IMR-90 (cell line): ENCODE data around the gene CDT1. TPM values are rescaled to one million over a fixed set of nuclear protein-coding genes. Genes with fewer than 3 reads are reported as not detected.

Experiments
- ATAC-seq: fragments of 200-7000 bp; cut with Tn5 transposase; 2 replicates; pipeline ENCODE4 v1.9.1; 2020; ENCODE audit warnings: low read depth, mild to moderate bottlenecking, moderate library complexity
- BruUV-seq: library from RNA; stranded (reverse); fragments of 400-500 nt; replicated peaks from 2 replicates; lab custom pipeline; 2021; lab: Mats Ljungman, UMichigan
- CTCF ChIA-PET: fragments of 300-600 bp; formaldehyde crosslinking; extraction: SDS; loops from one replicate; lab custom pipeline; 2021; ENCODE audit warnings: antibody characterized with exemption; lab: Yijun Ruan, JAX
- POLR2A ChIA-PET: fragments of 300-600 bp; sonication (Branson Sonifier 250); formaldehyde crosslinking; loops from one replicate; lab custom pipeline; 2022; ENCODE audit warnings: antibody characterized with exemption; ENCODE audit not compliant: unreplicated experiment; lab: Charles Lee
- DNase-seq: peaks from one replicate; pipeline ENCODE4 v3.0.0; 2013
- H2AFZ ChIP-seq: replicated peaks from 2 replicates; pipeline ENCODE3; 2013; ENCODE audit warnings: low read length, mild to moderate bottlenecking; ENCODE audit not compliant: poor library complexity
- H2AK5ac ChIP-seq: 2 replicates; pipeline ENCODE4 v1.6.1; 2013; ENCODE audit warnings: low read depth, low read length, inconsistent platforms
- H2AK9ac ChIP-seq: replicated peaks from 2 replicates; pipeline ENCODE3; 2013; ENCODE audit warnings: mild to moderate bottlenecking, low read depth, low read length, moderate library complexity; ENCODE audit not compliant: poor library complexity
- H2BK120ac ChIP-seq: 2 replicates; pipeline ENCODE4 v1.6.1; 2013; ENCODE audit warnings: low read depth, low read length, inconsistent platforms
- H2BK15ac ChIP-seq: 3 replicates; pipeline ENCODE4 v1.6.1; 2013; ENCODE audit warnings: low read depth, low read length, inconsistent platforms
- H2BK20ac ChIP-seq: 2 replicates; pipeline ENCODE4 v1.6.1; 2013; ENCODE audit warnings: low read depth, mild to moderate bottlenecking, inconsistent platforms, low read length, moderate library complexity
- H2BK5ac ChIP-seq: 2 replicates; pipeline ENCODE4 v1.6.1; 2013; ENCODE audit warnings: mild to moderate bottlenecking, low read depth, low read length, inconsistent platforms; ENCODE audit not compliant: poor library complexity, severe bottlenecking
- H3K14ac ChIP-seq: replicated peaks from 2 replicates; pipeline ENCODE4 v1.6.1; 2013; ENCODE audit warnings: low read depth, low read length, inconsistent platforms
- H3K18ac ChIP-seq: 2 replicates; pipeline ENCODE4 v1.6.1; 2013; ENCODE audit warnings: low read depth, low read length, control low read depth
- H3K23ac ChIP-seq: 2 replicates; pipeline ENCODE4 v1.6.1; 2013; ENCODE audit warnings: low read depth, low read length, inconsistent platforms
- H3K27ac ChIP-seq: 2 replicates; pipeline ENCODE4 v1.5.1; 2013; ENCODE audit warnings: mild to moderate bottlenecking, control low read depth, low read length; ENCODE audit not compliant: insufficient read depth
- H3K27me3 ChIP-seq: 2 replicates; pipeline ENCODE4 v1.6.1; 2013; ENCODE audit warnings: low read length; ENCODE audit not compliant: control insufficient read depth, insufficient read depth
- H3K36me3 ChIP-seq: 2 replicates; pipeline ENCODE4 v1.6.1; 2013; ENCODE audit warnings: low read length, mixed read lengths; ENCODE audit not compliant: control insufficient read depth, insufficient read depth
- H3K4ac ChIP-seq: 2 replicates; pipeline ENCODE4 v1.6.1; 2013; ENCODE audit warnings: low read depth, low read length, inconsistent platforms
- H3K4me1 ChIP-seq: 2 replicates; pipeline ENCODE4 v1.6.1; 2013; ENCODE audit warnings: low read length, mixed read lengths; ENCODE audit not compliant: control insufficient read depth, insufficient read depth
- H3K4me2 ChIP-seq: 2 replicates; pipeline ENCODE4 v1.6.1; 2013; ENCODE audit warnings: low read depth, mild to moderate bottlenecking, control low read depth, low read length, moderate library complexity
- H3K4me3 ChIP-seq: 2 replicates; pipeline ENCODE4 v1.5.1; 2013; ENCODE audit warnings: low read depth, mild to moderate bottlenecking, control low read depth, low read length, moderate library complexity; ENCODE audit not compliant: insufficient read depth
- H3K56ac ChIP-seq: 2 replicates; pipeline ENCODE4 v1.6.1; 2013; ENCODE audit warnings: low read length, inconsistent platforms; ENCODE audit not compliant: insufficient read depth; ENCODE audit errors: extremely low read depth
- H3K79me1 ChIP-seq, 2 experiments: 2 replicates each; pipeline ENCODE4 v1.6.1; 2013; ENCODE audit warnings: low read length in 2 of 2, inconsistent platforms in 1 of 2, low read depth in 1 of 2
- H3K9ac ChIP-seq: 2 replicates; pipeline ENCODE4 v1.6.1; 2013; ENCODE audit warnings: low read depth, low read length, control low read depth
- H3K9me1 ChIP-seq: 2 replicates; pipeline ENCODE4 v1.6.1; 2013; ENCODE audit warnings: low read length, inconsistent platforms; ENCODE audit not compliant: insufficient read depth
- H3K9me3 ChIP-seq: 2 replicates; pipeline ENCODE4 v1.6.1; 2013; ENCODE audit warnings: low read length; ENCODE audit not compliant: control insufficient read depth, insufficient read depth
- H4K20me1 ChIP-seq: 2 replicates; pipeline ENCODE4 v1.6.1; 2013; ENCODE audit warnings: low read length, inconsistent platforms; ENCODE audit not compliant: insufficient read depth
- H4K5ac ChIP-seq: 2 replicates; pipeline ENCODE4 v1.6.1; 2013; ENCODE audit warnings: mild to moderate bottlenecking, low read depth, low read length, control low read depth
- H4K8ac ChIP-seq, 2 experiments: 2 replicates each; pipeline ENCODE4 v1.6.1; 2013; ENCODE audit warnings: low read depth in 2 of 2, low read length in 2 of 2, control low read depth in 1 of 2, inconsistent platforms in 1 of 2
- H4K91ac ChIP-seq: 2 replicates; pipeline ENCODE4 v1.6.1; 2013; ENCODE audit warnings: low read depth, low read length, inconsistent platforms; ENCODE audit not compliant: insufficient read depth
- BHLHE40 ChIP-seq: fragments of 150-350 bp; IDR thresholded peaks from 2 replicates; pipeline ENCODE4 v1.6.1; 2016; ENCODE audit warnings: mild to moderate bottlenecking, low read depth, low read length
- CEBPB ChIP-seq: IDR thresholded peaks from 2 replicates; pipeline ENCODE4 v1.6.1; 2012; ENCODE audit warnings: low read depth, low read length, improper control_type of control experiment
- CHD1 ChIP-seq: IDR thresholded peaks from 2 replicates; pipeline ENCODE4 v1.6.1; 2012; ENCODE audit warnings: low read depth, low read length, improper control_type of control experiment
- ELK1 ChIP-seq: fragments of 150-350 bp; IDR thresholded peaks from 2 replicates; pipeline ENCODE4 v1.6.1; 2016; ENCODE audit warnings: low read depth, mild to moderate bottlenecking, low read length, moderate library complexity, borderline replicate concordance
- FOS ChIP-seq: fragments of 150-350 bp; IDR thresholded peaks from 2 replicates; pipeline ENCODE4 v1.6.1; 2016; ENCODE audit warnings: low read depth, low read length
- MAFK ChIP-seq: IDR thresholded peaks from 2 replicates; pipeline ENCODE4 v1.6.1; 2012; ENCODE audit warnings: low read depth, low read length, improper control_type of control experiment
- MAZ ChIP-seq: IDR thresholded peaks from 2 replicates; pipeline ENCODE4 v1.6.1; 2012; ENCODE audit warnings: low read depth, mild to moderate bottlenecking, low read length, improper control_type of control experiment, moderate library complexity, borderline replicate concordance
- MXI1 ChIP-seq: IDR thresholded peaks from 2 replicates; pipeline ENCODE4 v1.6.1; 2012; ENCODE audit warnings: low read depth, mild to moderate bottlenecking, low read length, moderate library complexity, borderline replicate concordance
- NFE2L2 ChIP-seq: fragments of 150-350 bp; IDR thresholded peaks from 2 replicates; pipeline ENCODE4 v1.6.1; 2016; ENCODE audit warnings: low read depth, mild to moderate bottlenecking, low read length
- POLR2A ChIP-seq: IDR thresholded peaks from 2 replicates; pipeline ENCODE4 v1.6.1; 2012; ENCODE audit warnings: mild to moderate bottlenecking, low read depth, low read length
- RAD21 ChIP-seq: IDR thresholded peaks from 2 replicates; pipeline ENCODE4 v1.6.1; 2012; ENCODE audit warnings: low read length, improper control_type of control experiment
- RCOR1 ChIP-seq: IDR thresholded peaks from 2 replicates; pipeline ENCODE4 v1.6.1; 2012; ENCODE audit warnings: mild to moderate bottlenecking, low read length, improper control_type of control experiment; ENCODE audit not compliant: insufficient replicate concordance
- RFX5 ChIP-seq: IDR thresholded peaks from 2 replicates; pipeline ENCODE4 v1.8.0; 2012; ENCODE audit warnings: low read depth, mild to moderate bottlenecking, low read length, moderate library complexity
- SMC3 ChIP-seq: fragments of 150-350 bp; IDR thresholded peaks from 2 replicates; pipeline ENCODE4 v1.6.1; 2016; ENCODE audit warnings: low read depth, mild to moderate bottlenecking, antibody characterized with exemption, low read length, moderate library complexity
- USF2 ChIP-seq: fragments of 150-350 bp; IDR thresholded peaks from 2 replicates; pipeline ENCODE4 v1.6.1; 2017; ENCODE audit warnings: mild to moderate bottlenecking, antibody characterized with exemption, low read length, low read depth
- WGBS, 2 experiments: methylation state at CpG; one replicate each; pipeline versions ENCODE4 v1.1.5 to v1.1.7; 2013; ENCODE audit warnings: missing lambda C conversion rate in 2 of 2; ENCODE audit not compliant: insufficient read length in 1 of 2; ENCODE audit errors: extremely low coverage in 2 of 2; 5-methylcytosine and 5-hydroxymethylcytosine counted together
- dilution Hi-C: fragments of 300-500 bp; cut with HindIII; formaldehyde crosslinking; loops from one replicate; pipeline ENCODE4 v1.14.3; 2018; ENCODE audit warnings: low sequenced_read_pairs; ENCODE audit not compliant: unreplicated experiment
- in situ Hi-C: fragments of 300-500 bp; cut with MboI; formaldehyde crosslinking; loops from 3 replicates; pipeline ENCODE4 v1.14.3; 2019; ENCODE audit warnings: low sequenced_read_pairs, inconsistent platforms, mixed read lengths
- intact Hi-C: fragments of 100-400 bp; cut with micrococcal nuclease; formaldehyde crosslinking; loops from 2 replicates; pipeline ENCODE4 v1.10.0; 2022
- polyA plus RNA-seq, 3 experiments: library from polyadenylated mRNA; depleted of rRNA; stranded (reverse); fragments of >200 nt; gene quantifications; 2 replicates each; pipeline ENCODE4 v1.2.3, GENCODE V29; 2012; ENCODE audit warnings: low replicate concordance in 1 of 3
- total RNA-seq: library from RNA; depleted of rRNA; stranded (reverse); fragments of >200 nt; gene quantifications from 2 replicates; pipeline ENCODE4 v1.2.3, GENCODE V29; 2012
- TF ChIP-seq, protein P1 (sequence below): conservative IDR thresholded peaks from 2 replicates; pipeline ENCODE4 v1.5.1; 2012; ENCODE audit warnings: mild to moderate bottlenecking, low read depth, low read length, improper control_type of control experiment

The CDT1 gene
- total and polyA plus RNA-seq, 2 of the 4 experiments (the other 2 are of a cell fraction): 3.2 to 11.8 TPM

DNA sequence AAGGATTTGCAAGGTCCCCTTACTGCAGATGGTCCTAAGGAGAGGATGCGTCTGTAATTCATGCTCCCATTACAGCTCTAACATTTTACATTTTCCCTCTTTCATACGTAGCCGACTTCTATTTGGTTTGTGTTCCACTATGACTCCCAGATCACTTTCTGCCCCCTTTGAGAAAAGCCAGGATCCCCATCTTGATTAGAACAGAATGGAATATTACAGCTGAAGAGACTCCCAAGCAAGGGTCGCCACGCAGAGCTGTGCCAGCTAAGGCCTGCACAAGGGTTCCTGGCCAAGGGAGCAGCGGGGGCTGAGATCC lies 3.4 kb upstream of the CDT1 start:
- Histone ChIP-seq H2BK120ac (no peak overlapping the region), H3K27ac (no peak overlapping the region), H3K14ac (no peak overlapping the region), H3K4me3 (no peak overlapping the region), H3K4ac (no peak overlapping the region), H2BK5ac (no peak overlapping the region), H4K8ac (no peak overlapping the region), H4K5ac (no peak overlapping the region), H2AK9ac (no peak overlapping the region), H2AK5ac (no peak overlapping the region), H3K23ac (no peak overlapping the region), H4K91ac (no peak overlapping the region), H3K9me1 (peaks cover 3% of the 10 kb centered on the region; the same call in 1 of the 2 replicates), H3K9ac (no peak overlapping the region), H3K56ac (no peak overlapping the region), H3K4me2 (no peak overlapping the region), H3K36me3 (no peaks in the 10 kb centered on the region), H3K18ac (no peak overlapping the region), H4K20me1 (no peaks in the 10 kb centered on the region; the same call in 1 of the 2 replicates), H2BK20ac (no peak overlapping the region), H2BK15ac (no peak overlapping the region), H3K9me3 (no peaks in the 10 kb centered on the region), H3K27me3 (no peaks in the 10 kb centered on the region), H3K4me1 (peaks cover 8% of the 10 kb centered on the region; the same call in 1 of the 2 replicates), H3K79me1 (peaks cover 6 to 23% of the 10 kb centered on the region in 2 experiments; a peak in 3 of 4 replicates), H2AFZ (no peak overlapping the region)
- in situ Hi-C loops: no loop called here
- CTCF ChIA-PET: no interaction called here
- intact Hi-C loops: no loop called here
- ATAC-seq: no peak
- POLR2A ChIA-PET: no interaction called here
- TF ChIP-seq SMC3 (no peak), CEBPB (no peak), MAZ (no peak), MAFK (no peak), USF2 (no peak), BHLHE40 (no peak), FOS (no peak), CHD1 (no peak), POLR2A (no peak), RAD21 (no peak), RCOR1 (no peak), ELK1 (no peak), MXI1 (no peak), NFE2L2 (no peak), RFX5 (no peak)
- TF ChIP-seq, protein P1, sequence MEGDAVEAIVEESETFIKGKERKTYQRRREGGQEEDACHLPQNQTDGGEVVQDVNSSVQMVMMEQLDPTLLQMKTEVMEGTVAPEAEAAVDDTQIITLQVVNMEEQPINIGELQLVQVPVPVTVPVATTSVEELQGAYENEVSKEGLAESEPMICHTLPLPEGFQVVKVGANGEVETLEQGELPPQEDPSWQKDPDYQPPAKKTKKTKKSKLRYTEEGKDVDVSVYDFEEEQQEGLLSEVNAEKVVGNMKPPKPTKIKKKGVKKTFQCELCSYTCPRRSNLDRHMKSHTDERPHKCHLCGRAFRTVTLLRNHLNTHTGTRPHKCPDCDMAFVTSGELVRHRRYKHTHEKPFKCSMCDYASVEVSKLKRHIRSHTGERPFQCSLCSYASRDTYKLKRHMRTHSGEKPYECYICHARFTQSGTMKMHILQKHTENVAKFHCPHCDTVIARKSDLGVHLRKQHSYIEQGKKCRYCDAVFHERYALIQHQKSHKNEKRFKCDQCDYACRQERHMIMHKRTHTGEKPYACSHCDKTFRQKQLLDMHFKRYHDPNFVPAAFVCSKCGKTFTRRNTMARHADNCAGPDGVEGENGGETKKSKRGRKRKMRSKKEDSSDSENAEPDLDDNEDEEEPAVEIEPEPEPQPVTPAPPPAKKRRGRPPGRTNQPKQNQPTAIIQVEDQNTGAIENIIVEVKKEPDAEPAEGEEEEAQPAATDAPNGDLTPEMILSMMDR: no peak
- 100% methylated on average over 5 of the region's 6 CpGs; no CpG with 5 or more reads in 1 of the 2 experiments for WGBS, 2 experiments
- no TSS peak for BruUV-seq
- DNase-seq: no peak
- dilution Hi-C loops: no loop called here
